Measurements from ENCODE around the gene MAP2K4. TPM values are rescaled to one million over a fixed set of nuclear protein-coding genes. Genes with fewer than 3 reads are reported as not detected.

MAP2K4 gene
- total RNA-seq, 2 experiments from 2014 or later: 12.3 to 29.1 TPM

- ChIA-PET POLR2A (interaction anchor here (1.0 to 2.1 kb wide), 8 partner anchors 9 to 128 kb away, joined by 3 to 39 read pairs (median 4); partner anchors contain the start of gene MAP2K4), CTCF (ENCODE audit: unreplicated experiment) (interaction anchor here (0.6 kb wide), 1 partner anchor 11 kb away, joined by 3 read pairs; no protein-coding TSS in a partner anchor)
- no peaks in the 10 kb centered on the region for H4K20me1 ChIP-seq (ENCODE audit: insufficient read depth, low read length)
- H3K4me3 ChIP-seq (ENCODE audit: low read depth, low read length, poor library complexity, severe bottlenecking): peak overlapping the region; percentile 95
- peaks cover 9% of the 10 kb centered on the region; the same call in 1 of the 2 replicates for H3K79me2 ChIP-seq (ENCODE audit: insufficient read depth, low read depth, low read length)
- peak overlapping the region; percentile 62 for H3K4me2 ChIP-seq (ENCODE audit: low read length)
- intact Hi-C loops (cut with micrococcal nuclease; ENCODE audit: unreplicated experiment): loop anchor here (2.0 kb wide), 1 partner anchor 23 kb away; the partner anchor contains the start of gene MAP2K4
- no peaks in the 10 kb centered on the region for H3K9me3 ChIP-seq (ENCODE audit: low read length)
- no peak overlapping the region for H3K27ac ChIP-seq (ENCODE audit: low read depth, low read length, poor library complexity, severe bottlenecking)
- H3K36me3 ChIP-seq (ENCODE audit: insufficient read depth, low read length): no peaks in the 10 kb centered on the region
- TF ChIP-seq, protein P1, sequence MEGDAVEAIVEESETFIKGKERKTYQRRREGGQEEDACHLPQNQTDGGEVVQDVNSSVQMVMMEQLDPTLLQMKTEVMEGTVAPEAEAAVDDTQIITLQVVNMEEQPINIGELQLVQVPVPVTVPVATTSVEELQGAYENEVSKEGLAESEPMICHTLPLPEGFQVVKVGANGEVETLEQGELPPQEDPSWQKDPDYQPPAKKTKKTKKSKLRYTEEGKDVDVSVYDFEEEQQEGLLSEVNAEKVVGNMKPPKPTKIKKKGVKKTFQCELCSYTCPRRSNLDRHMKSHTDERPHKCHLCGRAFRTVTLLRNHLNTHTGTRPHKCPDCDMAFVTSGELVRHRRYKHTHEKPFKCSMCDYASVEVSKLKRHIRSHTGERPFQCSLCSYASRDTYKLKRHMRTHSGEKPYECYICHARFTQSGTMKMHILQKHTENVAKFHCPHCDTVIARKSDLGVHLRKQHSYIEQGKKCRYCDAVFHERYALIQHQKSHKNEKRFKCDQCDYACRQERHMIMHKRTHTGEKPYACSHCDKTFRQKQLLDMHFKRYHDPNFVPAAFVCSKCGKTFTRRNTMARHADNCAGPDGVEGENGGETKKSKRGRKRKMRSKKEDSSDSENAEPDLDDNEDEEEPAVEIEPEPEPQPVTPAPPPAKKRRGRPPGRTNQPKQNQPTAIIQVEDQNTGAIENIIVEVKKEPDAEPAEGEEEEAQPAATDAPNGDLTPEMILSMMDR (conservative IDR thresholded peaks at IDR 0.05; ENCODE audit: low read length): no peak
- no peak for TF ChIP-seq EZH2phosphoT487 (IDR thresholded peaks at IDR 0.05; ENCODE audit: borderline replicate concordance, low read depth, low read length)
- no TSS peak for BruUV-seq (replicated peaks)
- no peak for DNase-seq (ENCODE audit: low spot score)
- H3K4me1 ChIP-seq (ENCODE audit: insufficient read depth, low read length, poor library complexity, severe bottlenecking): peaks cover 9% of the 10 kb centered on the region
- H2AFZ ChIP-seq (ENCODE audit: low read length): peak overlapping the region; percentile 97
- H3K9me2 ChIP-seq (ENCODE audit: insufficient read depth, low read length): no peaks in the 10 kb centered on the region
Measured at GRCh38 chr17:11997972-11998233, 22.8 kb upstream of the MAP2K4 start.

DNA sequence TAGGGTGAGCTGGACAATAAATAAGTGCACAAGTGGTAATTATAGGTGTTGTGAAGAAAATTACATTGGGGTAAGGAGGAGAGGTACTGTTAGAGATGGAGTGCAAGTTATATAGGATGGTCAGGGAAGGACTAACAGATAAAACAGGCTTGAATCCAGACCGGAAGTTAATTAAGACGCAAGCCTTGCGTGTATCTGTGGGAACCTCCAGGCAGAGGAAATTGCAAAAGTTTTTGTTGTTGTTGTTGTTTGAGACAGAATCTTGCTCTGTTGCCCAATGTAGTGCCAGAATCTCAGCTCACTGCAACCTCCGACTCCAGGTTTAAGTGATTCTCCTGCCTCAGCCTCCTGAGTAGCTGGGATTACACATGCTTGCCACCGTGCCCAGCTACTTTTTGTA is 21.0 kb upstream of the MAP2K4 start:
- Histone ChIP-seq H3K79me2 (ENCODE audit: insufficient read depth, low read depth, low read length) (peaks cover 9% of the 10 kb centered on the region; the same call in 1 of the 2 replicates), H3K9me3 (ENCODE audit: low read length) (no peaks in the 10 kb centered on the region), H4K20me1 (ENCODE audit: insufficient read depth, low read length) (no peaks in the 10 kb centered on the region), H3K27ac (ENCODE audit: low read depth, low read length, poor library complexity, severe bottlenecking) (no peak overlapping the region), H2AFZ (ENCODE audit: low read length) (no peak overlapping the region), H3K4me2 (ENCODE audit: low read length) (no peak overlapping the region), H3K4me1 (ENCODE audit: insufficient read depth, low read length, poor library complexity, severe bottlenecking) (peaks cover 9% of the 10 kb centered on the region), H3K36me3 (ENCODE audit: insufficient read depth, low read length) (no peaks in the 10 kb centered on the region), H3K9me2 (ENCODE audit: insufficient read depth, low read length) (no peaks in the 10 kb centered on the region), H3K4me3 (ENCODE audit: low read depth, low read length, poor library complexity, severe bottlenecking) (no peak overlapping the region)
- no TSS peak for BruUV-seq (replicated peaks)
- ChIA-PET CTCF (ENCODE audit: unreplicated experiment) (no interaction called here), POLR2A (interaction anchor here (1.3 kb wide), 1 partner anchor 18 kb away, joined by 3 read pairs; no protein-coding TSS in a partner anchor)
- TF ChIP-seq, protein P1 (conservative IDR thresholded peaks at IDR 0.05; ENCODE audit: low read length): no peak
- no peak for TF ChIP-seq EZH2phosphoT487 (IDR thresholded peaks at IDR 0.05; ENCODE audit: borderline replicate concordance, low read depth, low read length)
- no peak for DNase-seq (ENCODE audit: low spot score)
- intact Hi-C loops (cut with micrococcal nuclease; ENCODE audit: unreplicated experiment): no loop called here

GRCh38 chr17:12007466-12007865 is 13.2 kb upstream of the MAP2K4 start:
- no peaks in the 10 kb centered on the region for H3K36me3 ChIP-seq (ENCODE audit: insufficient read depth, low read length)
- no peaks in the 10 kb centered on the region for H4K20me1 ChIP-seq (ENCODE audit: insufficient read depth, low read length)
- no peaks in the 10 kb centered on the region for H3K79me2 ChIP-seq (ENCODE audit: insufficient read depth, low read depth, low read length)
- no peaks in the 10 kb centered on the region for H3K9me3 ChIP-seq (ENCODE audit: low read length)
- no peak overlapping the region for H2AFZ ChIP-seq (ENCODE audit: low read length)
- H3K27ac ChIP-seq (ENCODE audit: low read depth, low read length, poor library complexity, severe bottlenecking): no peak overlapping the region
- H3K4me1 ChIP-seq (ENCODE audit: insufficient read depth, low read length, poor library complexity, severe bottlenecking): no peaks in the 10 kb centered on the region
- ChIA-PET CTCF (ENCODE audit: unreplicated experiment) (no interaction called here), POLR2A (interaction anchor here (1.5 kb wide), 1 partner anchor 10 kb away, joined by 8 read pairs; the partner anchor contains the start of gene ZNF18)
- H3K4me3 ChIP-seq (ENCODE audit: low read depth, low read length, poor library complexity, severe bottlenecking): no peak overlapping the region
- no peaks in the 10 kb centered on the region for H3K9me2 ChIP-seq (ENCODE audit: insufficient read depth, low read length)
- TF ChIP-seq, protein P1 (conservative IDR thresholded peaks at IDR 0.05; ENCODE audit: low read length): no peak
- TF ChIP-seq EZH2phosphoT487 (IDR thresholded peaks at IDR 0.05; ENCODE audit: borderline replicate concordance, low read depth, low read length): no peak
- intact Hi-C loops (cut with micrococcal nuclease; ENCODE audit: unreplicated experiment): no loop called here
- no peak overlapping the region for H3K4me2 ChIP-seq (ENCODE audit: low read length)
- no TSS peak for BruUV-seq (replicated peaks)
- DNase-seq (ENCODE audit: low spot score): no peak
